NOMO-1 treated with dmso at 0.1 percent for 144 hours (cell line): Measurements from ENCODE around the gene TASP1.
"Not testable (repeated sequence)": the region's sequence is repeated elsewhere in the genome, so short reads cannot be mapped to it uniquely, and the experiment has no call there.

ENCODE experiments used
- DNase-seq: peaks from one replicate; lab custom pipeline; 2025; ENCODE audit not compliant: unreplicated experiment; lab: John Stamatoyannopoulos, UW

The TASP1 gene

GRCh38 chr20:13403453-13403852 is 235.3 kb downstream of the TASP1 start:
- DNase-seq = no peak

GRCh38 chr20:13402986-13403385 is 235.7 kb downstream of the TASP1 start:
- DNase-seq = no peak

GRCh38 chr20:13402171-13402760 is 236.5 kb downstream of the TASP1 start:
- no peak for DNase-seq

- no peak for DNase-seq
Measured at GRCh38 chr20:13401596-13401995, 237.1 kb downstream of the TASP1 start.

GRCh38 chr20:13400453-13400852 is 238.3 kb downstream of the TASP1 start:
- DNase-seq = no peak

- no peak for DNase-seq
Measured at GRCh38 chr20:13397300-13397724, 241.4 kb downstream of the TASP1 start.

- no peak for DNase-seq
Measured at GRCh38 chr20:13396826-13397225, 241.9 kb downstream of the TASP1 start.

- DNase-seq = no peak
Measured at GRCh38 chr20:13396022-13396421, 242.7 kb downstream of the TASP1 start.

- no peak for DNase-seq
Measured at GRCh38 chr20:13395232-13395631, 243.5 kb downstream of the TASP1 start.

- no peak for DNase-seq
Measured at GRCh38 chr20:13392391-13392790, 246.3 kb downstream of the TASP1 start.

- DNase-seq = no peak
Measured at GRCh38 chr20:13389115-13389514, 249.6 kb downstream of the TASP1 start.

- DNase-seq = no peak
Measured at GRCh38 chr20:13384132-13384531, 254.6 kb downstream of the TASP1 start.

- no peak for DNase-seq
Measured at GRCh38 chr20:13382786-13383185, 255.9 kb downstream of the TASP1 start.

GRCh38 chr20:13380497-13381229 is 258.1 kb downstream of the TASP1 start:
- DNase-seq = not testable (repeated sequence)

GRCh38 chr20:13373400-13373799 is 265.3 kb downstream of the TASP1 start:
- DNase-seq = no peak

- DNase-seq = no peak
Measured at GRCh38 chr20:13364278-13365170, 274.2 kb downstream of the TASP1 start.

GRCh38 chr20:13363473-13363872 is 275.3 kb downstream of the TASP1 start:
- no peak for DNase-seq

- DNase-seq = not testable (repeated sequence)
Measured at GRCh38 chr20:13362165-13362564, 276.6 kb downstream of the TASP1 start.

- DNase-seq = not testable (repeated sequence)
Measured at GRCh38 chr20:13358936-13359335, 279.8 kb downstream of the TASP1 start.

GRCh38 chr20:13357782-13358181 is 280.9 kb downstream of the TASP1 start:
- DNase-seq = not testable (repeated sequence)

GRCh38 chr20:13356591-13356990 is 282.1 kb downstream of the TASP1 start:
- no peak for DNase-seq
